ENCODE data around the gene TMC4.

DNA sequence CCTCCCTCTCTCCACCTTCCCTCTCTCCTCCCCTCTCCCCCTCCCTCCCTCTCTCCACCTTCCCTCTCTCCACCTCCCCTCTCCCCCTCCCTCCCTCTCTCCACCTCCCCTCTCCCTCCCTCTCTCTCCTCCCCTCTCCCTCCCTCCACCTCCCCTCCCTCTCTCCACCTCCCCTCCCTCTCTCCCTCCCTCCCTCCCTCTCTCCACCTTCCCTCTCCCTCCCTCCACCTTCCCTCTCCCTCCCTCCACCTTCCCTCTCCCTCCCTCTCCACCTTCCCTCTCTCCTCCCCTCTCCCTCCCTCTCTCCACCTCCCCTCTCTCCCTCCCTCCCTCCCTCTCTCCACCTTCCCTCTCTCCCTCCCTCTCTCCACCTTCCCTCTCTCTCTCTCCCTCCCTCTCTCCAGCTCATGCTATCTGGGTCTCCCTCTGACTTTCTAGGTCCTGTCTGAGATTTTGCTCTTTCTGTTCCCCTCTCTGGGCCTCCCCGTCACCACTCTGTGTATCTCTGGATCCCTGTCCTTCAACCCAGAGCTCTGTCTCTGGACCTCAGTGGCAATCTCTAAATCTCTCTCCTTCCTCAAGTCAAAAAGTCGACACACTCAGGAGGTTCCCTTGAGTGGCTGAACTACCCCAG, 38.9 kb downstream of the TMC4 start:
- TF ChIP-seq EZH2 (IDR thresholded peaks at IDR 0.05; ENCODE audit: low read depth), result no peak
- TF ChIP-seq, protein P1, sequence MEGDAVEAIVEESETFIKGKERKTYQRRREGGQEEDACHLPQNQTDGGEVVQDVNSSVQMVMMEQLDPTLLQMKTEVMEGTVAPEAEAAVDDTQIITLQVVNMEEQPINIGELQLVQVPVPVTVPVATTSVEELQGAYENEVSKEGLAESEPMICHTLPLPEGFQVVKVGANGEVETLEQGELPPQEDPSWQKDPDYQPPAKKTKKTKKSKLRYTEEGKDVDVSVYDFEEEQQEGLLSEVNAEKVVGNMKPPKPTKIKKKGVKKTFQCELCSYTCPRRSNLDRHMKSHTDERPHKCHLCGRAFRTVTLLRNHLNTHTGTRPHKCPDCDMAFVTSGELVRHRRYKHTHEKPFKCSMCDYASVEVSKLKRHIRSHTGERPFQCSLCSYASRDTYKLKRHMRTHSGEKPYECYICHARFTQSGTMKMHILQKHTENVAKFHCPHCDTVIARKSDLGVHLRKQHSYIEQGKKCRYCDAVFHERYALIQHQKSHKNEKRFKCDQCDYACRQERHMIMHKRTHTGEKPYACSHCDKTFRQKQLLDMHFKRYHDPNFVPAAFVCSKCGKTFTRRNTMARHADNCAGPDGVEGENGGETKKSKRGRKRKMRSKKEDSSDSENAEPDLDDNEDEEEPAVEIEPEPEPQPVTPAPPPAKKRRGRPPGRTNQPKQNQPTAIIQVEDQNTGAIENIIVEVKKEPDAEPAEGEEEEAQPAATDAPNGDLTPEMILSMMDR (conservative IDR thresholded peaks at IDR 0.05), result no peak

Measured in PC-9 (cell line).